ENCODE measurements around the gene TMPRSS2.

DNA sequence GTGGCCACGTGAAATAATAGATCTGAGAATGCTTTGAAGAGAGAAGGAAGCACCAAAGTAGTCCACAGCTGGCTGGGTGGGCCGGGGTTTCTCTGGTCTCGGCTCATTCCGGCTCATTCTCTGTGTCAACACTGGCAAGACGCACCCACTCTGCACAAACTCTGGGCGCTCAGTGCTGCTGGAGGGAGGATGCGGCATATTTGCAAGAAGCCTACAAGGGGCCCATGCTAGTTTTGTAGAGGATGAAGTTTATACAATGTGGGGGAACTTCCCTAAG lies 28.8 kb upstream of the TMPRSS2 start:
- TF ChIP-seq GATA3 (IDR thresholded peaks at IDR 0.05; ENCODE audit: low read depth, low read length) (no peak), GATA2 (IDR thresholded peaks at IDR 0.05; ENCODE audit: low read depth, low read length) (no peak)

Measured in SH-SY5Y (cell line).